Nephron progenitor cell (in vitro differentiated cells): Measurements from ENCODE around the gene CSRNP2.

Experiments
- DNase-seq: peaks from one replicate; pipeline ENCODE4 v3.0.0; 2021
- H3K27ac Mint-ChIP-seq: 2 replicates; pipeline ENCODE4 v1.8.0; 2021; ENCODE audit warnings: mild to moderate bottlenecking, moderate library complexity, mixed read lengths
- H3K27me3 Mint-ChIP-seq: 2 replicates; pipeline ENCODE4 v1.8.0; 2021; ENCODE audit warnings: mild to moderate bottlenecking, low read depth, mixed read lengths; ENCODE audit not compliant: poor library complexity
- H3K36me3 Mint-ChIP-seq: 2 replicates; pipeline ENCODE4 v1.8.0; 2021; ENCODE audit warnings: low read depth, mixed read lengths
- H3K4me1 Mint-ChIP-seq: 2 replicates; pipeline ENCODE4 v1.8.0; 2021; ENCODE audit warnings: mixed read lengths
- H3K4me3 Mint-ChIP-seq: 2 replicates; pipeline ENCODE4 v1.8.0; 2021; ENCODE audit warnings: mild to moderate bottlenecking, moderate library complexity, mixed read lengths
- H3K9me3 Mint-ChIP-seq: 2 replicates; pipeline ENCODE4 v1.8.0; 2021; ENCODE audit warnings: mild to moderate bottlenecking, moderate library complexity, mixed read lengths
- TF ChIP-seq, protein P1 (sequence below): fragments of 200-600 bp; sonication (generic); IDR thresholded peaks from 2 replicates; pipeline ENCODE4 v1.5.0; 2021; ENCODE audit warnings: antibody characterized with exemption

CSRNP2 gene

GRCh38 chr12:51033048-51033447 is 50.3 kb downstream of the CSRNP2 start:
- Mint-ChIP-seq H3K27me3 (peaks cover 11% of the 10 kb centered on the region), H3K4me3 (no peak overlapping the region), H3K36me3 (no peaks in the 10 kb centered on the region), H3K4me1 (peaks cover 24% of the 10 kb centered on the region), H3K27ac (no peak overlapping the region), H3K9me3 (no peaks in the 10 kb centered on the region)
- TF ChIP-seq, protein P1, sequence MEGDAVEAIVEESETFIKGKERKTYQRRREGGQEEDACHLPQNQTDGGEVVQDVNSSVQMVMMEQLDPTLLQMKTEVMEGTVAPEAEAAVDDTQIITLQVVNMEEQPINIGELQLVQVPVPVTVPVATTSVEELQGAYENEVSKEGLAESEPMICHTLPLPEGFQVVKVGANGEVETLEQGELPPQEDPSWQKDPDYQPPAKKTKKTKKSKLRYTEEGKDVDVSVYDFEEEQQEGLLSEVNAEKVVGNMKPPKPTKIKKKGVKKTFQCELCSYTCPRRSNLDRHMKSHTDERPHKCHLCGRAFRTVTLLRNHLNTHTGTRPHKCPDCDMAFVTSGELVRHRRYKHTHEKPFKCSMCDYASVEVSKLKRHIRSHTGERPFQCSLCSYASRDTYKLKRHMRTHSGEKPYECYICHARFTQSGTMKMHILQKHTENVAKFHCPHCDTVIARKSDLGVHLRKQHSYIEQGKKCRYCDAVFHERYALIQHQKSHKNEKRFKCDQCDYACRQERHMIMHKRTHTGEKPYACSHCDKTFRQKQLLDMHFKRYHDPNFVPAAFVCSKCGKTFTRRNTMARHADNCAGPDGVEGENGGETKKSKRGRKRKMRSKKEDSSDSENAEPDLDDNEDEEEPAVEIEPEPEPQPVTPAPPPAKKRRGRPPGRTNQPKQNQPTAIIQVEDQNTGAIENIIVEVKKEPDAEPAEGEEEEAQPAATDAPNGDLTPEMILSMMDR, result no peak
- no peak for DNase-seq

DNA sequence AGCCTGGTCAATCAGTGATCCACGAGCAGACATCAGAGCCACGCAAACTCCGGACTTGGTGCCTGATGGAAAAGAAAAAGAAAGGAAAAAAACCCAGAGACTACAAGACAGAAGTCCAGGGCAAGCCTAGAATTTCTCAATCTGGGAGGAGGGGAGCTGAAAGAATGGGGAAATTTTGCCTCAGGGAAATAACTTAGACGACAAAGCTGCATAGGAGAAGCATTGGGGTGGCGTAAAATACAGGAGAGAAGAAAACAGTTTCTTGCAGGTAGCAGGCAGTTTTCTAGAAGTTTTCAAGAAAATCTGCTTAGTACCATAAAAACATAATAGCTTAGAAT is 54.6 kb downstream of the CSRNP2 start:
- H3K9me3 Mint-ChIP-seq, result no peaks in the 10 kb centered on the region
- H3K27ac Mint-ChIP-seq, result no peak overlapping the region
- TF ChIP-seq, protein P1, result no peak
- no peak for DNase-seq
- no peak overlapping the region for H3K4me3 Mint-ChIP-seq
- H3K27me3 Mint-ChIP-seq, result peaks cover 10% of the 10 kb centered on the region
- peaks cover 53% of the 10 kb centered on the region for H3K4me1 Mint-ChIP-seq
- no peaks in the 10 kb centered on the region for H3K36me3 Mint-ChIP-seq

- Mint-ChIP-seq H3K27ac (no peak overlapping the region), H3K36me3 (no peaks in the 10 kb centered on the region), H3K4me3 (no peak overlapping the region), H3K9me3 (no peaks in the 10 kb centered on the region), H3K4me1 (peaks cover 56% of the 10 kb centered on the region), H3K27me3 (peaks cover 8% of the 10 kb centered on the region)
- no peak for DNase-seq
- TF ChIP-seq, protein P1, result no peak
Observed at GRCh38 chr12:51028126-51028812, 55.1 kb downstream of the CSRNP2 start.

GRCh38 chr12:51027342-51027835 is 56.0 kb downstream of the CSRNP2 start:
- H3K4me1 Mint-ChIP-seq, result peaks cover 56% of the 10 kb centered on the region
- no peaks in the 10 kb centered on the region for H3K36me3 Mint-ChIP-seq
- peaks cover 7% of the 10 kb centered on the region for H3K27me3 Mint-ChIP-seq
- no peak for DNase-seq
- no peak overlapping the region for H3K27ac Mint-ChIP-seq
- H3K9me3 Mint-ChIP-seq, result no peaks in the 10 kb centered on the region
- no peak overlapping the region for H3K4me3 Mint-ChIP-seq
- TF ChIP-seq, protein P1, result no peak

DNA sequence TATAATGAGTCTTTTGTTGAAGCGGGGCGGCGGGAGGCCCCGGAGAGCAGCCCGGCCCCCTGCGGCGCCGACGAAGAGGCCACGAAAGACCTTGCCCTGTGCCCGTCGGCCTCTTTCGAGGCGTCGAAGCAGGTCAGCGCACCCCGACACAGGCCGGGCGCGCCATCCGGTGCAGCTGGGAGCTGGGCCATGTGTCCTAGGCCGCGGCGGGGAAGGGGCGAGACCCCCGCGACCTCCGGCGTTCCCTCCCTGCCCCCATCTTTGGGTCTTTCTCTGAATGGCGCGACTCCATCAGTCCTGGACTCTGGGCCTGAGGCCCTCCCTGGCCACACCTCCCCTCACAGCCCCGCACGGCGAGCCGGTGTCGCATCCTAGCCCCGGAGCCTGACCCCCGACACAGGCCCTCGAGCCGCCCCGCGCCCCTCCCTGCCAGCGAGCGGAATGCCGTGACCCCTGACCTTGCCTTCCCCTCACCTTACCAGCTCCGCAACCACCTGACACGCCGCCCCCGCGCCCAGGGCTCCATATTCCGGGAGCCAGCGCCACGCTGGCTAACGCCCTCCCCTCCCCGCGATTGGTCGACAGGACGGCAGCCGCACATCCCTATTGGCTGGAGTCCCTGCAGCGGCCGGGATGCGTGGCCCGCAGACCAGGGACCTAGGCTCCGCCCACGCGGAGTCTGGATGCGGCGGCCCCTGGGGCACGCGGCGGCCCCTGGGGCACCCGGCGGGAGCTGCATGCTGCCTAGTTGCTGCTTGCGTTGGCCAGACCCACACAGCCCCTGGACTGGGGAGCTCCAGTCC is 57.4 kb downstream of the CSRNP2 start, which contains the start of gene SLC11A2:
SLC11A2 (minus strand) TSS at position 549 of the 803 bp plus-strand sequence. CDS start 15,656 bp downstream, outside the sequence.
- Mint-ChIP-seq H3K27me3 (peaks cover 7% of the 10 kb centered on the region), H3K27ac (peak within 1 kb of the TSS; percentile 99), H3K36me3 (peaks cover 7% of the 10 kb centered on the region), H3K9me3 (no peaks in the 10 kb centered on the region), H3K4me1 (peaks cover 65% of the 10 kb centered on the region), H3K4me3 (peak within 1 kb of the TSS; percentile 83)
- TF ChIP-seq, protein P1, result no peak
- peak; percentile 91 for DNase-seq
